Colonic mucosa (tissue), 4 donors: ENCODE data around the gene MEIS1. TPM values are rescaled to one million over a fixed set of nuclear protein-coding genes. Genes with fewer than 3 reads are reported as not detected.

ENCODE experiments used
- DNase-seq: peaks from one replicate; pipeline ENCODE4 v3.0.0-alpha.2; 2020
- H3K27ac ChIP-seq: fragments of 200-600 bp; one replicate; pipeline ENCODE4 v1.8.0; 2021
- H3K27me3 ChIP-seq: fragments of 200-600 bp; one replicate; pipeline ENCODE4 v1.8.0; 2021
- H3K36me3 ChIP-seq: fragments of 200-600 bp; one replicate; pipeline ENCODE4 v1.8.0; 2021
- H3K4me1 ChIP-seq: fragments of 200-600 bp; one replicate; pipeline ENCODE4 v1.8.0; 2021; ENCODE audit warnings: mild to moderate bottlenecking
- H3K4me3 ChIP-seq: fragments of 200-600 bp; one replicate; pipeline ENCODE4 v1.8.0; 2021
- H3K9ac ChIP-seq, 2 donors: one replicate each; pipeline ENCODE4 v1.7.0; 2013; ENCODE audit warnings: control low read depth in 2 of 2, low read depth in 2 of 2, low read length in 2 of 2
- H3K9me3 ChIP-seq: fragments of 200-600 bp; one replicate; pipeline ENCODE4 v1.8.0; 2021
- CTCF ChIP-seq: fragments of 200-600 bp; IDR thresholded peaks from one replicate; pipeline ENCODE4 v1.8.0; 2022; ENCODE audit warnings: antibody characterized with exemption, mild to moderate bottlenecking
- intact Hi-C: fragments of 100-400 bp; cut with DNase I; formaldehyde crosslinking; loops from one replicate; pipeline ENCODE4 v1.14.1; 2022
- total RNA-seq, 2 donors: library from RNA; stranded (reverse); fragmentation: NEBNext Ultra II Directional in 1 of 2; extraction: Animal tissue kit (Norgen Biotek cat#: 25700) in 1 of 2; gene quantifications; one replicate each; pipeline ENCODE4 v1.2.1, GENCODE V29; 2021
- donor health status: healthy.
- donor health status: DM: no; HTN: no; CAD: no.
- donor health status: DM: no; HTN: no; CAD: no.

MEIS1 gene
- total RNA-seq, 2 donors from 2014 or later = 8.9 to 23.1 TPM

- no peak for TF ChIP-seq CTCF
- Histone ChIP-seq H3K4me1 (no peaks in the 10 kb centered on the region), H3K9me3 (no peaks in the 10 kb centered on the region), H3K27me3 (peaks cover 4% of the 10 kb centered on the region), H3K4me3 (peak overlapping the region; percentile 55), H3K9ac (peak overlapping the region; percentile 57 to 67), H3K27ac (peak overlapping the region; percentile 87), H3K36me3 (no peaks in the 10 kb centered on the region)
- DNase-seq = no peak
- intact Hi-C loops = loop anchor here (10.0 kb wide), 2 partner anchors 255 to 1035 kb away; no protein-coding TSS in a partner anchor
Measured at GRCh38 chr2:66439812-66440542, 5.1 kb downstream of the MEIS1 start.

GRCh38 chr2:66440708-66441497 is 6.0 kb downstream of the MEIS1 start:
- Histone ChIP-seq H3K27ac (peak overlapping the region; percentile 18), H3K27me3 (peaks cover 4% of the 10 kb centered on the region), H3K36me3 (no peaks in the 10 kb centered on the region), H3K4me1 (no peaks in the 10 kb centered on the region), H3K9me3 (no peaks in the 10 kb centered on the region), H3K9ac (peak overlapping the region in 1 of 2 donors; percentile 67), H3K4me3 (peak overlapping the region; percentile 15)
- intact Hi-C loops = no loop called here
- DNase-seq = no peak
- TF ChIP-seq CTCF = no peak

DNA sequence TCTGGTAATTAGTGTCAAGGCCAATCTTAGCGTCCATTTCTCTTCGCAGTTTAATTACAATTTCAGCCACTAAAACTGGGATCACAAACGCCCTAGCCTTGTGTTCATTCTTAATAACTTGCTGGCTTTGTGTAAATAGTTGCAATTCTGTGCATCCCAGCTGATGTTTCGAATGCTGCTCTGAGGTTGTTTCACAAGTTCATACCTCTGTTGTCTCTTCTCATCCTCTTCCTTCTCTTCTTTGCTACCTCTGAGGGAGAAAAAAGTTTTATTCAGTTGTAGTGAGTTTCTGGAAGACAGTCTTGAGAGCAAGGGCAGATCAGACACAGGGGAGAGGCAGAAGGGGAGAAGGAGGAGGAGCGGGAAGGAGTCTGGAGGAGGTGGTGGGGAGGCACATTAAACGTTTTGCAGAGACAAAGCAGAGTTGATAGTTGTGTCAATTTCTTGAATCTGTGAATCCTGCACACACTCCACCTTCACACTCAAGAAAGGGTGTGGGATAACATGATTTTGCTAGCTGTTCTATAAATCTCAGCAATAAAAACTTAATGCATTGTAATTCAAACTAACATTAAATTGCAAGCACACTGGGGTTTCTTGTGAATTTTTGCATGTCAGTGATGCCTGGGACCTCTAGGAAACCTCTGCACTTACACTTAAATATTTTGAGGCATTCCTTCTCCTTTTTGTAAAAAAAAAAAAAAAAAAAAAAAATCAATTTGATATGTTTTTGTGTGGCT is 6.8 kb downstream of the MEIS1 start:
- no peaks in the 10 kb centered on the region for H3K36me3 ChIP-seq
- H3K4me3 ChIP-seq = no peak overlapping the region
- TF ChIP-seq CTCF = no peak
- H3K9ac ChIP-seq = peak overlapping the region in 1 of 2 donors; percentile 7
- H3K4me1 ChIP-seq = no peaks in the 10 kb centered on the region
- intact Hi-C loops = no loop called here
- peak overlapping the region; percentile 18 for H3K27ac ChIP-seq
- DNase-seq = no peak
- H3K9me3 ChIP-seq = no peaks in the 10 kb centered on the region
- H3K27me3 ChIP-seq = peaks cover 4% of the 10 kb centered on the region

- no peaks in the 10 kb centered on the region for H3K36me3 ChIP-seq
- no peaks in the 10 kb centered on the region for H3K4me1 ChIP-seq
- H3K27ac ChIP-seq = no peak overlapping the region
- no peak for DNase-seq
- no peak overlapping the region for H3K4me3 ChIP-seq
- no peak for TF ChIP-seq CTCF
- H3K9me3 ChIP-seq = no peaks in the 10 kb centered on the region
- peaks cover 4% of the 10 kb centered on the region for H3K27me3 ChIP-seq
- intact Hi-C loops = no loop called here
- no peak overlapping the region for H3K9ac ChIP-seq
Measured at GRCh38 chr2:66442516-66443185, 7.7 kb downstream of the MEIS1 start.
